GM10266 (cell line): Measurements from ENCODE around the gene NOP14.
A peak's percentile ranks its signal among the peaks of the same experiment; 100 is the strongest.

Source experiments
- DNase-seq: peaks from one replicate; pipeline ENCODE4 v3.0.0; 2012; ENCODE audit errors: extremely low spot score
- TF ChIP-seq, protein P1 (sequence below): IDR thresholded peaks from 2 replicates; pipeline ENCODE4 v1.5.1; 2012; ENCODE audit warnings: mild to moderate bottlenecking, low read depth; ENCODE audit not compliant: control insufficient read depth, insufficient read depth; ENCODE audit errors: missing control alignments

The NOP14 gene

DNA sequence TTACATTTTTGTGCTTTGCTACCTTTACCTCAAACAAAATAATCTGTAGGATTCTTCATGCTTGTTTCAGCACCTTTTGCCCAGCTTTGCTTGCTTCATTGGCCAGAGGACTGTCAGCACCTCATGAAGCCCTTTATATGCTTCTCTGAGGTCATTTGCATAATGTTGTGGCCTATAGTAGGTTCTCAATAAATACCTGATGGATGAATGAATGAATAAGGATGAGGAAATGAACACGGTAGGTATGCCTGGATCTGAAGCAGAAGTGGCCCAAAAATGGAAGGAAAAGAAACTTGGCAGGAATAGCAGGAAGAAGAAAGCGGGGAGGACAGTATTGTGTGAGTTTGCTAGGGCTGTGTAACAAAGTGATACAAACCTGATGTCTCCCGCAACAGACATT, 8.1 kb upstream of the NOP14 start:
- no peak for DNase-seq
- TF ChIP-seq, protein P1, sequence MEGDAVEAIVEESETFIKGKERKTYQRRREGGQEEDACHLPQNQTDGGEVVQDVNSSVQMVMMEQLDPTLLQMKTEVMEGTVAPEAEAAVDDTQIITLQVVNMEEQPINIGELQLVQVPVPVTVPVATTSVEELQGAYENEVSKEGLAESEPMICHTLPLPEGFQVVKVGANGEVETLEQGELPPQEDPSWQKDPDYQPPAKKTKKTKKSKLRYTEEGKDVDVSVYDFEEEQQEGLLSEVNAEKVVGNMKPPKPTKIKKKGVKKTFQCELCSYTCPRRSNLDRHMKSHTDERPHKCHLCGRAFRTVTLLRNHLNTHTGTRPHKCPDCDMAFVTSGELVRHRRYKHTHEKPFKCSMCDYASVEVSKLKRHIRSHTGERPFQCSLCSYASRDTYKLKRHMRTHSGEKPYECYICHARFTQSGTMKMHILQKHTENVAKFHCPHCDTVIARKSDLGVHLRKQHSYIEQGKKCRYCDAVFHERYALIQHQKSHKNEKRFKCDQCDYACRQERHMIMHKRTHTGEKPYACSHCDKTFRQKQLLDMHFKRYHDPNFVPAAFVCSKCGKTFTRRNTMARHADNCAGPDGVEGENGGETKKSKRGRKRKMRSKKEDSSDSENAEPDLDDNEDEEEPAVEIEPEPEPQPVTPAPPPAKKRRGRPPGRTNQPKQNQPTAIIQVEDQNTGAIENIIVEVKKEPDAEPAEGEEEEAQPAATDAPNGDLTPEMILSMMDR, result no peak

- TF ChIP-seq, protein P1, result no peak
- no peak for DNase-seq
These were observed 5.2 kb upstream of the NOP14 start for GRCh38 chr4:2968381-2968780.

GRCh38 chr4:2965262-2965661, 2.1 kb upstream of the NOP14 start:
- no peak for DNase-seq
- TF ChIP-seq, protein P1, result no peak

GRCh38 chr4:2964706-2965258, 1.6 kb upstream of the NOP14 start:
- DNase-seq, result no peak

GRCh38 chr4:2963966-2964471, 813 bp upstream of the NOP14 start:
- no peak for DNase-seq
- TF ChIP-seq, protein P1, result no peak

More at GRCh38 chr4:2964706-2965258, 1.6 kb upstream of the NOP14 start:
- TF ChIP-seq, protein P1, result no peak

- TF ChIP-seq, protein P1, result no peak
- DNase-seq, result peak; percentile 61
These were observed 512 bp downstream of the NOP14 start for GRCh38 chr4:2962614-2963174.

DNA sequence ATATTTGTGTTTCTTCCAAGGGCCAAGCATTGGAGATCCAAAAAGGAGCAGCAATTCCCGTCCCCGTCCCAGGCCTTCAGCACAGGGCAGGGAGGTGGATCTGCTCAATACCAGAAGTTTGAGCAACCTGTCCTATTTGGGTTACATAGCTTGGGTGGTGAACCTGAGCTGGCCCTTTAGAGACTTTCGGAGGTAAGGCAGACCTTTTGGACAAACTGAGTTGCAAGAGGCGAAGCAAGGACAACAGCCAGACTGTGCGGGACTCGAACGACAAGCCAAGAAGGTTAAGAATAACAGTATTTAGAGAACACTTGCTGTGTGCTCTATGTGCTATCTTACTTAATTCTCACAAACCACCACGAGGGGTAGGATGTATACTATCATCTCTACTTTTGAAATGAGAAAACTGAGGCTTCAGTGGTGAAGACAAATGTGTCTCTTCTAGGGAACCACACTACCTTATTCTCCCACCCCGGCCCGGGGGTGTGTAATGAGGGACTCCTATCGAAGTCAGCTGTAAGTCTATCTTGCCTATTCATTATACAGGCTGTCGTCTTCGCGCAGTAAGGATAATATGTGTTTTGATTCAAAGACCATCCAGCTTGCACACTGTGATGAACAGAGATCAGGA, 1.3 kb downstream of the NOP14 start:
- TF ChIP-seq, protein P1, result no peak
- peak; percentile 47 for DNase-seq
